ENCODE data around the gene PELI3.
"Not testable (repeated sequence)": the region's sequence is repeated elsewhere in the genome, so short reads cannot be mapped to it uniquely, and the experiment has no call there.

PELI3 gene

GRCh38 chr11:66447012-66447411 is 19.7 kb upstream of the PELI3 start:
- no peak for DNase-seq (ENCODE audit: low read depth in 2 of 2)

- DNase-seq (ENCODE audit: low read depth in 2 of 2), result no peak
Observed at GRCh38 chr11:66448523-66448922, 18.2 kb upstream of the PELI3 start.

GRCh38 chr11:66450560-66450959 is 16.1 kb upstream of the PELI3 start:
- no peak for DNase-seq (ENCODE audit: low read depth in 2 of 2)

DNA sequence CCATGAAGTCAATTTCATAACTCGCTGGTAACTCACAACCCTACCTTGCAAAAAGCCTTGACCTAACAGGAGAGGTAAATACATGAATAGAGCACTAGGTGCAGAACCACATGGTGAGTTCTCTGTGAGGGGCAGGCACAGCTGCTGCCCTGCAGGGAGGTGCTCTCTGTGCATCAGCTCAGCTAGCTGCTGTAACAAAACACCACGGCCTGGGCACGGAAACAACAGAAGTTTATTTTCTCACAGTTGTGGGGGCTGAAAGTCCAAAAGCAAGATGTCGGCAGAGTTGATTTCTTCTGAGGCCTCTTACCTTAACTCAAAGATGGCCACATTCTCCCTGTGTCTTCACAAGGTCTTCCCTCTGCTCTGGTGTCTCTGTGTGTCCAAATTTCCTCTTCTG is 15.0 kb upstream of the PELI3 start:
- DNase-seq (ENCODE audit: low read depth in 2 of 2), result no peak

- no peak for DNase-seq (ENCODE audit: low read depth in 2 of 2)
Observed at GRCh38 chr11:66454247-66454646, 12.5 kb upstream of the PELI3 start.

- DNase-seq (ENCODE audit: low read depth in 2 of 2), result no peak
Observed at GRCh38 chr11:66454828-66455227, 11.9 kb upstream of the PELI3 start.

- DNase-seq (ENCODE audit: low read depth in 2 of 2), result no peak
Observed at GRCh38 chr11:66457826-66458225, 8.9 kb upstream of the PELI3 start.

GRCh38 chr11:66459138-66459778 is 7.4 kb upstream of the PELI3 start:
- no peak for DNase-seq (ENCODE audit: low read depth in 2 of 2)

GRCh38 chr11:66462010-66462409 is 4.7 kb upstream of the PELI3 start:
- no peak for DNase-seq (ENCODE audit: low read depth in 2 of 2)

- no peak for DNase-seq (ENCODE audit: low read depth in 2 of 2)
Observed at GRCh38 chr11:66462911-66463310, 3.8 kb upstream of the PELI3 start.

DNA sequence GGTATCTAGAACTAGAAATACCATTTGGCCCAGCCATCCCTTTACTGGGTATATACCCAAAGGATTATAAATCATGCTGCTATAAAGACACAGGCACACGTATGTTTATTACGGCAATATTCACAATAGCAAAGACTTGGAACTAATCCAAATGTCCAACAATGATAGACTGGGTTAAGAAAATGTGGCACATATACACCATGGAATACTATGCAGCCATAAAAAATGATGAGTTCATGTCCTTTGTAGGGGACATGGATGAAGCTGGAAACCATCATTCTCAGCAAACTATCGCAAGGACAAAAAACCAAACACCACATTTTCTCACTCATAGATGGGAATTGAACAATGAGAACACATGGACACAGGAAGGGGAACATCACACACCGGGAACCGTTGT is 2.6 kb upstream of the PELI3 start:
- DNase-seq (ENCODE audit: low read depth in 2 of 2), result not testable (repeated sequence)

GRCh38 chr11:66464916-66465315 is 1.8 kb upstream of the PELI3 start:
- DNase-seq (ENCODE audit: low read depth in 2 of 2), result no peak

GRCh38 chr11:66465373-66466224 is 1.1 kb upstream of the PELI3 start:
- DNase-seq (ENCODE audit: low read depth in 2 of 2), result no peak

DNA sequence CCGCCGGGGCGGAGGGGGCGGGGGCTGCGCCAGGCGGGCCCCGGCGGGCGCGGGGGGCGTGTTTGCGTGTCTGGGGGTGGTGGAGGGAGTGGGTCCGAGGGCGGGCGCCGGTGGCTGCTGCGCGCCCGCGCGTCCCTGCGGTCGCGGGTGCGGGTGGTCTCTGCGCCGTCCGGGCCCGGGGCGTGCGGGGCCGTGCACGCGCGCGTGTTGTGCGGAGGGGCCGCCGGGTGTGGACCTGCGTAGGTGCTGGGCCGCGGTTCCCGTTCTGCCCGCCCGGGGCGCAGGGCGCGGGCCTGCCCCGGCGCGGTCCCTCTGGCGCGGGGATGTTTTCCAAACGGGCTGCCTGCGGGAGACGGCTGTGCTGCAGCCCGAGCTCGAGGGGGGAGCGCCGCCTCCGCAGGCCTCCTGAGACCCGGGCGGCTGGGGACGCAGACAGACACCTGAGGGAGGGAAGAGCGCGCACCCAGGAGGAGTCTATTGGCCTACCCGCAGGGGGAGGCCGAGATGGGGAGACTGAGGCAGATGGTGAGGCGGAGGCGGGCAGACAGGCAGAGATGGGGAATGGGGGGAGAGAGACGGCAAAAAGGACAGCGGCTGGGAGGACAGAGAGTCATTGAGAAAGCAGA is 442 bp downstream of the PELI3 start:
- DNase-seq (ENCODE audit: low read depth in 2 of 2), result no peak

- DNase-seq (ENCODE audit: low read depth in 2 of 2), result no peak
Observed at GRCh38 chr11:66467756-66468155, 1.1 kb downstream of the PELI3 start.

GRCh38 chr11:66468691-66469090 is 2.0 kb downstream of the PELI3 start:
- no peak for DNase-seq (ENCODE audit: low read depth in 2 of 2)

GRCh38 chr11:66469441-66469840 is 2.7 kb downstream of the PELI3 start:
- no peak for DNase-seq (ENCODE audit: low read depth in 2 of 2)

- no peak for DNase-seq (ENCODE audit: low read depth in 2 of 2)
Observed at GRCh38 chr11:66470015-66470414, 3.3 kb downstream of the PELI3 start.

DNA sequence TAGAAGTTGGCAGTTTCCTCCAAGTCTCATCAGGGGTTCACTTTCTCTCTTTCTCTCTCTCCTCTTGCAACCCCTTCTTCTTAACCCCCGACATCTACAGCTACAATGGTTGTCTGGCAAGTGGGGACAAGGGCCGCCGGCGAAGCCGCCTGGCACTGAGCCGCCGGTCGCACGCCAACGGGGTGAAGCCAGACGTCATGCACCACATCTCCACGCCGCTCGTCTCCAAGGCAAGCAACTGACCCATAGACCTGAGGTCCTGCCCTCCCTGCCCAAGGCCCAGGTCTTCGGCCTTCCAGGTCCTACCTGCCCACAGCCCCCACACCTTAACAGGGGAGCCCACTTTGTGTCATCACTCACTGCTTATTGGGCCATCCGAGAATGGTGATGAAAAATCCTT is 4.4 kb downstream of the PELI3 start:
- DNase-seq (ENCODE audit: low read depth in 2 of 2), result no peak

DNA sequence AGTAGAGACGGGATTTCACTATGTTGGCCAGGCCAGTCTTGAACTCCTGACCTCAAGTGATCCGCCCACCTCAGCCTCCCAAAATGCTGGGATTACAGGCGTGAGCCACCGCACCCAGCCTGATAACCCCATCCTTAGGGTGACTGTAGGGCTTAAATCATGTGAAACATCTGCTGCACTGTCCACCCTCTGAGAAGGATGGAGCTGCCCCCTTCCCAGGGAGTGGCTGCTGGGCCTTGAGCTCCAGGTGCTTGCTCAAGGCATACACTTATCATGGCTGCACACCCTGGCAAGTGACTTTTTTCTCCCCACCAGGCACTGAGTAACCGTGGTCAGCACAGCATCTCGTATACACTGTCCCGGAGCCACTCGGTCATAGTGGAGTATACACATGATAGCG is 5.3 kb downstream of the PELI3 start:
- DNase-seq (ENCODE audit: low read depth in 2 of 2), result no peak

DNA sequence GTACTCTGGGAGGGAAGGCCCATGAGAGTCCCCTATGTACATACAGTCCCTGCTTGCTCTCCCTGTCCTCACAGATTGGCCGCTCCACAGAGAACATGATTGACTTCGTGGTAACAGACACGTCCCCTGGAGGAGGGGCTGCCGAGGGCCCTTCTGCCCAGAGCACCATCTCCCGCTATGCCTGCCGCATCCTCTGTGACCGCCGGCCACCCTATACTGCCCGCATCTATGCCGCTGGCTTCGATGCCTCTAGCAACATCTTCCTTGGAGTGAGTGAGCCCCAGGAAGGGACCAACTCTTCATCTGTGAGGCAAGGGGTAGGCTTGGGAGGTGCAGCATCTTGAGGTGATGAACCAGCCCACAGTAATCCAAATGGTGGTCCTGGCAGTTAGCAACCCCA is 6.5 kb downstream of the PELI3 start:
- DNase-seq (ENCODE audit: low read depth in 2 of 2), result no peak

DNA sequence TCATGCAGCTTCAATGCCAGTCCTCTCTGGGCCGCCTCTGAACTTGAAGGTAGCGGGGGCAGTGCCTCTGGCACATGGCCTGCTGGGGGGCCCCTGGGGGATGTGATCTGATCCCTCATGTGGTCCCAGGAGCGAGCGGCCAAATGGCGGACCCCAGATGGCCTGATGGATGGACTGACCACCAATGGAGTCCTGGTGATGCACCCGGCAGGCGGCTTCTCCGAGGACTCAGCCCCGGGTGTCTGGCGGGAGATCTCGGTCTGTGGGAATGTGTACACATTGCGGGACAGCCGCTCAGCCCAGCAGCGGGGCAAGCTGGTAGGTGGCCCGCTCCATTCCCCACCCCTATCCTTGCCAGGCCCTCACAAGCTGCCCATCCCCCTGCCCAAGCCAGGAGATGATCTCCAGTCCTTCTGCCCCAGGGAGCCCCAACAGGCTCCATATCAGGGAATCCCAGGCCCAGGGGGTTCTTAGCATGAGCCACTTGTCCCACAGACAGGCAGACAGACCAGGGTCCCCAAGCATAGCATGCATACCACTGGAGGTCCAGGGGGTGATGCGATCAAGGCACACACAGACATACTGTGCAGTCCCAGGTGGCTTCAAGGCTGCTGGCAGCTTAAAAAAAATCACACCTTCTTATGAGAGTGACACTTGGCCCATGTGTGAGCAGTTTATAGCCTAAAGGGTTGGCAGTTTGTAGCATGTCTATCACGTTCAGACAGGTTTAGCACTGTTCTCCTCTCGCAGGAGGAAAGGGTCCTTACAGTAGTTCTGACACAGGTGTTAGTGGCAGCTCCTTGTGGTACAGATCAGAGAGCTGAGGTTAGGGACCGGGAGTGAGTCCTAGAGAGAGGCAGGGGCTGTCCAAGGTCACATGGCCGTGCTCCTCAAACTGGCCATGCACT is 7.2 kb downstream of the PELI3 start:
- DNase-seq (ENCODE audit: low read depth in 2 of 2), result no peak

Data from fibroblast of skin of left biceps (primary cell).